ENCODE results near the gene MTHFD2L. TPM values are rescaled to one million over a fixed set of nuclear protein-coding genes. Genes with fewer than 3 reads are reported as not detected.

The MTHFD2L gene
- total RNA-seq, 1 experiment from 2014 or later = 34.0 TPM

- intact Hi-C loops (cut with micrococcal nuclease) = no loop called here
- Histone ChIP-seq H3K9me3 (ENCODE audit: low read length) (no peaks in the 10 kb centered on the region), H3K9ac (ENCODE audit: low read length) (no peak overlapping the region), H2AFZ (ENCODE audit: low read length) (no peak overlapping the region), H3F3A (ENCODE audit: low read length, unreplicated experiment) (peaks cover 8% of the 10 kb centered on the region), H3K4me2 (ENCODE audit: low read length) (no peak overlapping the region), H3K4me1 (ENCODE audit: insufficient read depth, low read length) (peaks cover 29% of the 10 kb centered on the region), H3K9me2 (replicated peaks; ENCODE audit: low read length) (no peaks in the 10 kb centered on the region), H4K20me1 (ENCODE audit: low read length) (no peaks in the 10 kb centered on the region), H3K27me3 (ENCODE audit: low read length) (no peaks in the 10 kb centered on the region), H3K27ac (ENCODE audit: low read length) (no peak overlapping the region), H3K36me3 (ENCODE audit: low read depth, low read length) (no peaks in the 10 kb centered on the region), H3K79me2 (ENCODE audit: low read length) (no peaks in the 10 kb centered on the region), H3K4me3 (ENCODE audit: low read length) (no peak overlapping the region)
- TF ChIP-seq EZH2phosphoT487 (IDR thresholded peaks at IDR 0.05; ENCODE audit: borderline replicate concordance, low read length) (no peak), EZH2 (IDR thresholded peaks at IDR 0.05; ENCODE audit: low read length, unreplicated experiment) (no peak)
- ATAC-seq (no peak), DNase-seq (no peak)
- ChIA-PET CTCF (no interaction called here), POLR2A (ENCODE audit: unreplicated experiment) (no interaction called here)
- BruUV-seq (replicated peaks) = no TSS peak
These were observed 105.6 kb downstream of the MTHFD2L start for GRCh38 chr4:74263551-74263950.

GRCh38 chr4:74266081-74266480 is 108.2 kb downstream of the MTHFD2L start:
- POLR2A ChIA-PET (ENCODE audit: unreplicated experiment) = no interaction called here
- peak overlapping the region; percentile 95 for H3K27ac ChIP-seq (ENCODE audit: low read length)
- no peaks in the 10 kb centered on the region for H3K79me2 ChIP-seq (ENCODE audit: low read length)
- ATAC-seq (peak; percentile 7; the same call in 1 of the 2 replicates), DNase-seq (peak; percentile 68)
- 0 out of 2 replicates have a peak overlapping the region, but pooled peaks have one; percentile 2 for H3K4me2 ChIP-seq (ENCODE audit: low read length)
- no peak overlapping the region for H3K9ac ChIP-seq (ENCODE audit: low read length)
- no peak overlapping the region for H2AFZ ChIP-seq (ENCODE audit: low read length)
- H3F3A ChIP-seq (ENCODE audit: low read length, unreplicated experiment) = peaks cover 10% of the 10 kb centered on the region
- no peaks in the 10 kb centered on the region for H4K20me1 ChIP-seq (ENCODE audit: low read length)
- intact Hi-C loops (cut with micrococcal nuclease) = no loop called here
- H3K9me3 ChIP-seq (ENCODE audit: low read length) = no peaks in the 10 kb centered on the region
- H3K9me2 ChIP-seq (replicated peaks; ENCODE audit: low read length) = no peaks in the 10 kb centered on the region
- H3K36me3 ChIP-seq (ENCODE audit: low read depth, low read length) = no peaks in the 10 kb centered on the region
- H3K4me3 ChIP-seq (ENCODE audit: low read length) = no peak overlapping the region
- H3K4me1 ChIP-seq (ENCODE audit: insufficient read depth, low read length) = peaks cover 42% of the 10 kb centered on the region
- no peaks in the 10 kb centered on the region for H3K27me3 ChIP-seq (ENCODE audit: low read length)
- TF ChIP-seq EZH2phosphoT487 (IDR thresholded peaks at IDR 0.05; ENCODE audit: borderline replicate concordance, low read length) (no peak), CTCF (conservative IDR thresholded peaks at IDR 0.05; ENCODE audit: low read depth, low read length) (no peak), EZH2 (IDR thresholded peaks at IDR 0.05; ENCODE audit: low read length, unreplicated experiment) (no peak)
- no TSS peak for BruUV-seq (replicated peaks)
- CTCF ChIA-PET = no interaction called here

GRCh38 chr4:74267998-74268606 is 110.2 kb downstream of the MTHFD2L start:
- CTCF ChIA-PET = interaction anchor here (0.5 kb wide), 1 partner anchor 40 kb away, joined by 3 read pairs; no protein-coding TSS in a partner anchor
- POLR2A ChIA-PET (ENCODE audit: unreplicated experiment) = no interaction called here

More at GRCh38 chr4:74267998-74268606, 110.2 kb downstream of the MTHFD2L start:
- H4K20me1 ChIP-seq (ENCODE audit: low read length) = no peaks in the 10 kb centered on the region
- no peaks in the 10 kb centered on the region for H3K79me2 ChIP-seq (ENCODE audit: low read length)
- BruUV-seq (replicated peaks) = no TSS peak
- no peaks in the 10 kb centered on the region for H3K9me2 ChIP-seq (replicated peaks; ENCODE audit: low read length)
- H3K4me3 ChIP-seq (ENCODE audit: low read length) = peak overlapping the region; percentile 14; the same call in 1 of the 2 replicates
- intact Hi-C loops (cut with micrococcal nuclease) = loop anchor here (1.0 kb wide), 2 partner anchors 37 to 40 kb away; partner anchors contain the start of gene EPGN
- TF ChIP-seq EZH2 (IDR thresholded peaks at IDR 0.05; ENCODE audit: low read length, unreplicated experiment) = no peak
- TF ChIP-seq EZH2phosphoT487 (IDR thresholded peaks at IDR 0.05; ENCODE audit: borderline replicate concordance, low read length) = no peak
- TF ChIP-seq CTCF (conservative IDR thresholded peaks at IDR 0.05; ENCODE audit: low read depth, low read length) = no peak
- DNase-seq (peak; percentile 94), ATAC-seq (peak; percentile 94)
- no peaks in the 10 kb centered on the region for H3K36me3 ChIP-seq (ENCODE audit: low read depth, low read length)
- peak overlapping the region; percentile 73 for H3K9ac ChIP-seq (ENCODE audit: low read length)
- H3K4me2 ChIP-seq (ENCODE audit: low read length) = peak overlapping the region; percentile 75
- 0 out of 2 replicates have a peak overlapping the region, but pooled peaks have one; percentile 4 for H2AFZ ChIP-seq (ENCODE audit: low read length)
- peaks cover 42% of the 10 kb centered on the region for H3K4me1 ChIP-seq (ENCODE audit: insufficient read depth, low read length)
- peaks cover 10% of the 10 kb centered on the region for H3F3A ChIP-seq (ENCODE audit: low read length, unreplicated experiment)
- H3K27ac ChIP-seq (ENCODE audit: low read length) = peak overlapping the region; percentile 95
- no peaks in the 10 kb centered on the region for H3K9me3 ChIP-seq (ENCODE audit: low read length)
- H3K27me3 ChIP-seq (ENCODE audit: low read length) = no peaks in the 10 kb centered on the region

Measured in PC-3 (cell line).